ENCODE measurements around the gene PI3.

- TF ChIP-seq CTCF (IDR thresholded peaks at IDR 0.05; ENCODE audit: low read depth, low read length, missing input control) (no peak), EGR1 (IDR thresholded peaks at IDR 0.05; ENCODE audit: low read depth in 2 of 2) (no peak), YY1 (IDR thresholded peaks at IDR 0.05) (no peak), RAD21 (IDR thresholded peaks at IDR 0.05) (no peak), HNF4A (conservative IDR thresholded peaks at IDR 0.05) (no peak), NR2F2 (IDR thresholded peaks at IDR 0.05) (no peak), REST (IDR thresholded peaks at IDR 0.05) (no peak), ATF3 (IDR thresholded peaks at IDR 0.05) (no peak)
These were observed 37.8 kb upstream of the PI3 start for GRCh38 chr20:45136911-45137310.
